Measurements from ENCODE around the gene ARL5B.
"Not testable (repeated sequence)": the region's sequence is repeated elsewhere in the genome, so short reads cannot be mapped to it uniquely, and the experiment has no call there.

ARL5B gene, protein sequence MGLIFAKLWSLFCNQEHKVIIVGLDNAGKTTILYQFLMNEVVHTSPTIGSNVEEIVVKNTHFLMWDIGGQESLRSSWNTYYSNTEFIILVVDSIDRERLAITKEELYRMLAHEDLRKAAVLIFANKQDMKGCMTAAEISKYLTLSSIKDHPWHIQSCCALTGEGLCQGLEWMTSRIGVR

GRCh38 chr10:18659125-18659818, at the start of gene ARL5B:
ARL5B (plus strand) TSS chr10:18659431; CDS start chr10:18659638, 207 bp downstream.
- FAIRE-seq = peak; percentile 88

DNA sequence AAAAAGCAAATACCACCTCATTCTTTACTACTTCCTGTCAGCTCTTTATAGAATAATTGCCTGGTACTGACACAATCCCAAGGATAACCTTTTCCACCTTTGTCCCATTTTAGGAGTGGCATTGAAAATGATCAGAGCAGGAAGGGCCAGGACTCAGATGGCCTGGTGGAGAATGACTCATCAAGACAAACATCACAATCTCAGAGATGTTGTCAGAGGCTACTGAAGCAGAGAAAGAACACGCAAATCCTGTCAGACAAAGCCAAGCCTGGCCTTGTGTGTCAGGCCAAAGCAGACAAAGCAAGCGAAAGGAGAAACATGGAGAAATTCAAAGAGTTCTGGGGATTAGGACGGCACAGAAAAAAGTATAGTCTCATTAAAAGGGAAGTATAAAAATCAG, 48.7 kb upstream of the ARL5B start:
- peak; percentile 99 for FAIRE-seq

GRCh38 chr10:18611168-18611567, 48.1 kb upstream of the ARL5B start:
- peak; percentile 43 for FAIRE-seq

- FAIRE-seq = peak; percentile 41
Measured at GRCh38 chr10:18615618-18616017, 43.6 kb upstream of the ARL5B start.

DNA sequence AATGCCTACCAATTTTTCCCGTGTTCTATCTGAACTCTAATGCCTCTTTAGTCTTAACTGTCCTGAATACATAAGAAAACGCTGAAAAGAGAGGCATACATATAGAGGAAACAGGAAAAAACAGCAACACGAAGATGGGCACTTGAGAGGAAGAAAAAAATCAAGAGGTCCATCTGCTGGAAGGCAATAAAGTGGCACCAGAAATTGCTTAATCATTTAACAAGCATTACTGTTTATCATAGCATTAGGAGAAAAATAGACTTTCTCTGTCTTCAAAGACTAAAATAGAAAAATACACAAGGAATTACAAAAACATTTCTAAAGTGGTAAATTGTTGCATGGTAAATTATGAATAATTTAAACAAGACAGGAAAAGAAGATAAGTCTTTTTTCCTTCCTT, 42.9 kb upstream of the ARL5B start:
- peak; percentile 79 for FAIRE-seq

GRCh38 chr10:18619016-18619415, 40.2 kb upstream of the ARL5B start:
- FAIRE-seq = no peak

DNA sequence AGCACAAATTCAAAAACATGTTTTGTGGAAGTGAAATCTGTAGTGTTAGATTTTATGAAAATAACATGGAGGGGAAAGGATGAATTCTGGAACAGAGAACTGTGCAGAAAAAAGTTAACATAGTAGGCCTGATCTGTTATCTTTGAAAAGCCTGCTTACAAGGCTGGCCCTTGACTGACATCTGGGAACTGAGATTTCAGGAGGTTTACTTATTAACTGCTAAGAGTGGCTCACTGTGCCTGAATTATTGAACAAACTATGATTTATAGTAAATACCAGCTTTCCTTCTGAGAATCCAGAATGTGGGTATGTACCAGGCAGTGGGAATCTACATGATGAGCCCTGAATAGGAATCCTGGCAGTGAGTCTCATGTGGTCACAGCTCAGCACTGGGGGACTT, 38.4 kb upstream of the ARL5B start:
- no peak for FAIRE-seq

GRCh38 chr10:18623671-18624070, 35.6 kb upstream of the ARL5B start:
- not testable (repeated sequence) for FAIRE-seq

DNA sequence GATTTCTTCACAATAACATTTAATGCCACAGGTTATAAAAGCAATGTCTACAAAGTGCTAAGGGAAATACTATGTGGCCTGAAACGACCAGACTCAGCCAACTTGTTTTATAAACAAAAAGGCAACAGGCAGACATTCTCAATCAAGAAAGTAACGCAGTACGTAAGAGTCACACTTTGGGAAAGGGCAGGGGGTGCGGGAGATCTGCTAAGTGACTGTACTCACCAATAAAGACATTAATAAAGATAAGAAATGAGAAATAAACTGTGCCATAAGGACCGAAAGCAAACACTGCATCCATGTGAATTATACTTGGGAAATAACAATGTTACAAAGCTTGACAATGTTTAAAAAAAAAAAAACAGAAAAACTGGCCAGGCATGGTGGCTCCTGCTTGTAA, 33.3 kb upstream of the ARL5B start:
- no peak for FAIRE-seq

DNA sequence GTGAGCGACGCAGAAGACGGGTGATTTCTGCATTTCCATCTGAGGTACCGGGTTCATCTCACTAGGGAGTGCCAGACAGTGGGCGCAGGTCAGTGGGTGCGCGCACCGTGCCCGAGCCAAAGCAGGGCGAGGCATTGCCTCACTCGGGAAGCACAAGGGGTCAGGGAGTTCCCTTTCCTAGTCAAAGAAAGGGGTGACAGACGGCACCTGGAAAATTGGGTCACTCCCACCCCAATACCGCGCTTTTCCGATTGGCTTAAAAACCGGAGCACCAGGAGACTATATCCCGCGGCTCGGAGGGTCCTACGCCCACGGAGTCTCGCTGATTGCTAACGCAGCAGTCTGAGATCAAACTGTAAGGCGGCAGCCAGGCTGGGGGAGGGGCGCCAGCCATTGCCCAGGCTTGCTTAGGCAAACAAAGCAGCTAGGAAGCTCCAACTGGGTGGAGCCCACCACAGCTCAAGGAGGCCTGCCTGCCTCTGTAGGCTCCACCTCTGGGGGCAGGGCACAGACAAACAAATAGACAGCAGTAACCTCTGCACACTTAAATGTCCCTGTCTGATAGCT, 31.7 kb upstream of the ARL5B start:
- not testable (repeated sequence) for FAIRE-seq

GRCh38 chr10:18632500-18632899, 26.7 kb upstream of the ARL5B start:
- FAIRE-seq = not testable (repeated sequence)

GRCh38 chr10:18635995-18636394, 23.2 kb upstream of the ARL5B start:
- FAIRE-seq = no peak

- not testable (repeated sequence) for FAIRE-seq
Measured at GRCh38 chr10:18637400-18637799, 21.8 kb upstream of the ARL5B start.

DNA sequence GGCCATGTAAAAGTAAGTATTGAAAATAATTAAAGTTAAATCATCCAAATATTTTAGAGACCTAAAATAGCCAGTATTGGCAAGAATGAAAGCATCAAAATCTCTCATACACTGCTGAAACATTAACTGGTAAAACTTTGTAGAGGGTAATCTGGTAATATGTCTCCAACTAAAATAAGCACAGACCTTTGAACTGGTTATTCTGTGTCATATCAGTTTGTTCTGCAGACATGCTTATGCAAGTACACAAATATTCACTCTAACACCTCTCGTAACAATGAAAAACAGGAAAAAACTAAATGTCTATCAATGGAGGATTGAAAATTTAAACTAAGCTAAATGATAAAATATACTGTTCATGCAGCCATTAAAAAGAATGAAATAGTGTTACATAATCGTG, 19.5 kb upstream of the ARL5B start:
- peak; percentile 83 for FAIRE-seq

DNA sequence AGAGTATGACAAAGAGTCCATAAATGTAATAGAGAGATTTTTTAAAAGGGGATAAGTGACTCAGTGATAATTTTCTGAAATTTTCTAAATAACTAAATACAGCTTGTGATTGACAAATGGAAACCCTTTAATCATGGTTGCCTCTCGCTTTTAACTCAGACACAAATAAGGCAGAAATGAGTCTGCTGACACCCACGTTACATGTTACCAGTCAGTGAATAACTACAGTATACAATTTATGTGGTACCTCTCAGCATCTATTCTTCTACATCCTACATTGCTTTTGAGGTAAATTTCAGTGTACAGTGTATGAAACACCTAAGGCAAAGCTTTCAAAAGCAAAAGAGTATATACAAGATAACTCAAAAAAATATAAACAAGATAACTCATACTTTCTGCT, 12.1 kb upstream of the ARL5B start:
- FAIRE-seq = no peak

DNA sequence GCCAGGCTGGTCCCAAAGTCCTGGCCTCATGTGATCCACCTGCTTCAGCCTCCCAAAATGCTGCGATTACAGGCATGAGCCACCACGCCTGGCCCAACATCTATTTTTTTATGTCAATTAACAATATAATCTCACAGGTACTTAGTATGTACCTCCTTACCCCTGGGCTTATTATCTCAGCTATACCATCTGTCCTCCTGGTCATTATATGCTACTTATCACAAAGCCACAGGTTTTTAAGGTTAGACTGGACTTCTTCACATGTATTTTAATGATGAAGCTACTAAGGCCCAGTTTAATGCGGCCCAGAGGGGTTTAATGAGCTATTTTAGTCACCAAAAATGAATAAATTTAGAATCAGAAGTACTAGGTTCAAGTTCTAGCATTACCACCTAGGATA, 11.3 kb upstream of the ARL5B start:
- no peak for FAIRE-seq

DNA sequence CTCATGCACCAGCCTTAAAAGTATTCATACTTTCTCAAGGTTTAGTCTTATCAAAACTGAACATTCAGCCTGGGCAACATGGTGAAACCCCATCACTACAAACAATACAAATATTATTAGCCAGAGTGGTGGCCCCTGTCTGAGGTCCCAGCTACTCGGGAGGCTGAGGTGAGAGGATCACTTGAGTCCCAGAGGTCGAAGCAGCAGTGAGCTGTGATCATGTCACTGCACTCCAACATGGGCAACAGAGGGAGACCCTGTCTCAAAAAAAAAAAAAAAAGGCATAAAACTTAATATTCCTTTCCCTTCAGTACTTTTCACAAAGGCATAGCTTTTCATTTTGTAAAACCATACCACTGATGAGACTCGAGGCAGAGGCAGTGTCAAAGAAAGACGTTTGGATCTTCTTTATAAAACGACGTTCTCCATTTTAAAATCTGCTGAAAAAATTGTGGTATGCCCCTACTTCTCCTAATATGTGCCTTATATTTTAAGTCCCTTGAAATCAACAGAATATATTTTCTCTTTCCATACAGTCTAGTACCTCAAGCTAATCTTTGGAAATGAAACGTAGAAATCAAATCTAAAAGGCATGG, 9.8 kb upstream of the ARL5B start:
- FAIRE-seq = no peak

- no peak for FAIRE-seq
Measured at GRCh38 chr10:18650404-18650997, 8.7 kb upstream of the ARL5B start.

GRCh38 chr10:18651324-18652007, 7.8 kb upstream of the ARL5B start, which contains the start of gene NSUN6:
NSUN6 (minus strand) TSS chr10:18651587; CDS start chr10:18651203, 384 bp downstream.
- FAIRE-seq = peak; percentile 38

DNA sequence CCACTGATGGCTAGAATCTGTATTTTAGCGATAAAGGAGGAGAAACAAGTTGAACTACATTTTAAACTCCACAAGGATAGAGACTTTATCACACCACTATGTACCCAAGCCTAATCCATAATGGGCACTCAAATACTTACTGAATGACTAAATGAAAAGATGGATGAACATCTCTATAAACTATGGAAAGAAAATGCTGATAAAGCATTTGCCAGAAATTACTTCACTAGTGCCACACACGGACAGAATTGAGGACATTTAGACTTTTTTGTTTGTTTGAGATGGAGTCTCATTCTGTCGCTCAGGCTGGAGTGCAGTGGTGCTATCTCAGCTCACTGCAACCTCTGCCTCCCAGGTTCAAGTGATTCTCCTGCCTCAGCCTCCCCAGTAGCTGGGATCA, 6.1 kb upstream of the ARL5B start:
- no peak for FAIRE-seq

- FAIRE-seq = no peak
Measured at GRCh38 chr10:18656724-18657123, 2.5 kb upstream of the ARL5B start.

GRCh38 chr10:18658271-18659124, 733 bp upstream of the ARL5B start:
- FAIRE-seq = peak; percentile 45
